Activated CD4-positive, alpha-beta T cell treated with anti-CD3 and anti-CD28 coated beads for 1 hour (primary cell): ENCODE measurements around the gene TGM4.

Source experiments
- DNase-seq: peaks from one replicate; pipeline ENCODE4 v3.0.0-alpha.2; 2020

Gene TGM4

GRCh38 chr3:44958386-44958785 is 84.0 kb downstream of the TGM4 start:
- DNase-seq: no peak

GRCh38 chr3:44960387-44961026 is 86.1 kb downstream of the TGM4 start:
- DNase-seq: no peak

GRCh38 chr3:44961888-44962287 is 87.5 kb downstream of the TGM4 start:
- no peak for DNase-seq

- DNase-seq: no peak
Observed at GRCh38 chr3:44962621-44963393, 88.4 kb downstream of the TGM4 start.

- DNase-seq: no peak
Observed at GRCh38 chr3:44963571-44964325, 89.3 kb downstream of the TGM4 start.
